ENCODE results near the gene PLXNC1.

- TF ChIP-seq, protein P1, sequence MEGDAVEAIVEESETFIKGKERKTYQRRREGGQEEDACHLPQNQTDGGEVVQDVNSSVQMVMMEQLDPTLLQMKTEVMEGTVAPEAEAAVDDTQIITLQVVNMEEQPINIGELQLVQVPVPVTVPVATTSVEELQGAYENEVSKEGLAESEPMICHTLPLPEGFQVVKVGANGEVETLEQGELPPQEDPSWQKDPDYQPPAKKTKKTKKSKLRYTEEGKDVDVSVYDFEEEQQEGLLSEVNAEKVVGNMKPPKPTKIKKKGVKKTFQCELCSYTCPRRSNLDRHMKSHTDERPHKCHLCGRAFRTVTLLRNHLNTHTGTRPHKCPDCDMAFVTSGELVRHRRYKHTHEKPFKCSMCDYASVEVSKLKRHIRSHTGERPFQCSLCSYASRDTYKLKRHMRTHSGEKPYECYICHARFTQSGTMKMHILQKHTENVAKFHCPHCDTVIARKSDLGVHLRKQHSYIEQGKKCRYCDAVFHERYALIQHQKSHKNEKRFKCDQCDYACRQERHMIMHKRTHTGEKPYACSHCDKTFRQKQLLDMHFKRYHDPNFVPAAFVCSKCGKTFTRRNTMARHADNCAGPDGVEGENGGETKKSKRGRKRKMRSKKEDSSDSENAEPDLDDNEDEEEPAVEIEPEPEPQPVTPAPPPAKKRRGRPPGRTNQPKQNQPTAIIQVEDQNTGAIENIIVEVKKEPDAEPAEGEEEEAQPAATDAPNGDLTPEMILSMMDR (IDR thresholded peaks at IDR 0.05) = no peak
- no peak for TF ChIP-seq EP300 (IDR thresholded peaks at IDR 0.05)
These were observed 128.3 kb downstream of the PLXNC1 start for GRCh38 chr12:94276725-94277124.
